COLO668 (cell line): ENCODE data around the gene KCNQ1.

ENCODE experiments used
- DNase-seq: peaks from one replicate; lab custom pipeline; 2025; ENCODE audit not compliant: unreplicated experiment; lab: John Stamatoyannopoulos, UW

The KCNQ1 gene

GRCh38 chr11:2409611-2410468 lies 35.0 kb upstream of the KCNQ1 start:
- no peak for DNase-seq

- DNase-seq: no peak
These were observed 34.2 kb upstream of the KCNQ1 start for GRCh38 chr11:2410616-2411015.

- no peak for DNase-seq
These were observed 33.1 kb upstream of the KCNQ1 start for GRCh38 chr11:2411446-2412305.

DNA sequence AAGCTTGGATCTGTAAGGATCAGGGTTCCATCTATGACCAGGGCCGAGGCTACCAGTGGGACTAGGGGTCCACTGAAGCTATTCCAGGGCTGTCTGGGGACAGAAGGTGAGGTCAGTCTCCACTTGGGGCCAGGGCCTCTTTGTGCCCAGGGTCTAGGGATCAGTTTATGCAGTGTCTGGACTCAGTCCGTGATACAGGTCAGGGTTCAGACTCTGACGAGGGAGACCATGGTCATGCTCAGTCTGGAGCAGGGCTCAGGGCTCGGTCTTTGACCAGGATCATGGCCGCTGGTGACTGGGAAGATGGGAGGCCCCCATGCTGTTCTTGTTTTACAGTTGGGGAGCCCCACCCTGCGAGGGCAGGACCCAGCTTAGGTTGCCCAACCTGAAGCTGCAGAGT lies 32.5 kb upstream of the KCNQ1 start:
- no peak for DNase-seq

GRCh38 chr11:2413742-2414579 lies 30.8 kb upstream of the KCNQ1 start:
- DNase-seq: no peak

DNA sequence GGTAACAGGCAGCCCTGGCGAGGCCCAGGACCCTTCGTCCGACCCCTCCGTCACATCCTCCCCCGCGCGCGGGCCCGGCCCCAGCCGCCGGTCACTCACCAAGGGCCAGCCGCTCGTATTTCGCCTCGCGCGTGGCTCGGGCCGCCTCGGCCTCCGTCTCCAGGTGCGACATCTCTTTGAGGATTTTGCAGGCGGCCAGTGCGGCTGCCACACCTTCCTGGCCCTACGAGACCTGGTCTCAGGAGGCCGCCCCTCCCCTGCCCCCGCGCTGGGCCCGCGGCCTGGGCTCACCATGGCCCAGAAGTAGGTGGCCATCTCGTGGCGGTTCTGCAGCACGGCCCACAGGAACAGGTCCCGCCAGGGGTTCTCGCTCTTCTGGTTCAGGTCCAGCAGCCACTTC lies 30.2 kb upstream of the KCNQ1 start:
- no peak for DNase-seq

DNA sequence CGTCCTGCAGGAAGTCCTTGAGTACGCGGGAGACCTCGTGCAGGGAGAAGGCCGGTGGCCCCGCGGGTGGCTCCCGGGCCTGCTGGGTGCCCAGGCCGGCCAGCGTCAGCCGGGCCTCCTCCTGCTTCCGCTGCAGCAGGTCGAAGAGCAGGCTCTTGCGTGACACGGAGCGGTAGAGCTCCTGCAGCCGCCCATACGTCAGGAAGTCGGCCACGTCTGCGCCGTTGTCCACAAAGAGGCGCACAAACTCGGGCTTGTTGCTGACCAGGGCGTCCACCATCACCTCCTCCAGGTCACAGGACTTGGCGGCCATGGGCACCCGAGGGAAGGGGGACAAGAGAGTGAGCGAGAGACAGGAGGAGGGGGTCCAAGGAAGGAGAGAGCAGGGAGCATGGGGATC lies 29.6 kb upstream of the KCNQ1 start:
- DNase-seq: no peak

- no peak for DNase-seq
These were observed 29.0 kb upstream of the KCNQ1 start for GRCh38 chr11:2415601-2416380.

DNA sequence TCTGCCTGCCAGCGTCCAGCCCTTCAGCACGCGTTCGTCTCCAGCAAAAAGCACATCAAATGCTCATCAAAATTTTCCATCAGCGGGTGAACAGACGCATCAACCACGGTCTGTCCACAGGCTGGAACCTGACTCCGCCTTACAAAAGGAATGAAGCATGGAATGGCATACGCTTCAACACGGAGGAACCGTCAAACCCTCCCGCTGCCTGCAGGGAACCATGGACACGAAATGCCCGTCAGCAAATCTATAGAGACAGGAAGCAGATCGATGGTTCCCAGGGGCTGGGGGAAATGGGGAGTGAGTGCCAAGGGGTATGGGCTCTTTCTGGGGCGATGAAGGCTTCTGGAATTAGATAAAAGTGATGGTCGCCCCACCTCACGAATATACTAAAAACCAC lies 28.0 kb upstream of the KCNQ1 start:
- DNase-seq: no peak

DNA sequence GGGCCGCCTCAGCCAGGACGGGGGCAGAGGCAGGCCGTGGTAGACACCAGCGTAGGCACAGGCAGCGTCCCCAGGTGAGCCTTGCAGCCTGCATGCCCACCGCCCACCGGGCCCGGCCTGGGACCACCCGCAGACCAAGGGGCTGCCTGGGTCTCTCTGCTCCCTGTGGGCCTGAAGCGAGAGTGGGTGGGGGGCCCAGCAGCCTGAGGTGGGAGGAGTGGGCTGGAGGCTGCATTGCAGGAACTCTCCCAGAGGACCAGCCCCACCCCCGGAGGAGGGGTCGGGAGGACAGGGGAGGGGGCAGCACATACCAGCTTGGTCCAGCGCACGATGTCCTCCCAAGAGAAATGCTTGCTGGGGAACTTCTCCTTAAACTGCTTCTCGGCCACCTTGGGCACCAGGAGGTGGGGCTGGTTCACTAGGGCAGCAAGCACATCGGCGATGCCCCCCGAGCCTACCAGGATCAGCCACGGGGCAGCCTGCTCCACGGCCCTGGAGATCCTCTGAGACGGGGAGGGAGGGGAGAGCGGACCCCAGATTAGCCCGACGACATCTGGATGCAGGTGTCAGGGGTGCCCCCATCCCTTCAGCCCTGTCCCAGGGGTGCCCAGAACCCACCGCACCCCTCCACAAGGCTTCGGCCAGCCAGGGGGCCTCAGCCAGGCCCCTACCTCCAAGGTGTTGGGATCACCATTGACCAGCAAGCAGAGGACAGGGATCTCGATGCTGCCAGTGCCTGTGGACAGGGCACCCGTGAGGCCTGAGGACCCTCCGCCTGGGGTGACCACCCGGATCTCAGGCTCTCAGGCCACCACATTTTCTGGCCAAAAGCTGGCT lies 26.7 kb upstream of the KCNQ1 start:
- no peak for DNase-seq

- DNase-seq: no peak
These were observed 26.0 kb upstream of the KCNQ1 start for GRCh38 chr11:2418693-2419360.

DNA sequence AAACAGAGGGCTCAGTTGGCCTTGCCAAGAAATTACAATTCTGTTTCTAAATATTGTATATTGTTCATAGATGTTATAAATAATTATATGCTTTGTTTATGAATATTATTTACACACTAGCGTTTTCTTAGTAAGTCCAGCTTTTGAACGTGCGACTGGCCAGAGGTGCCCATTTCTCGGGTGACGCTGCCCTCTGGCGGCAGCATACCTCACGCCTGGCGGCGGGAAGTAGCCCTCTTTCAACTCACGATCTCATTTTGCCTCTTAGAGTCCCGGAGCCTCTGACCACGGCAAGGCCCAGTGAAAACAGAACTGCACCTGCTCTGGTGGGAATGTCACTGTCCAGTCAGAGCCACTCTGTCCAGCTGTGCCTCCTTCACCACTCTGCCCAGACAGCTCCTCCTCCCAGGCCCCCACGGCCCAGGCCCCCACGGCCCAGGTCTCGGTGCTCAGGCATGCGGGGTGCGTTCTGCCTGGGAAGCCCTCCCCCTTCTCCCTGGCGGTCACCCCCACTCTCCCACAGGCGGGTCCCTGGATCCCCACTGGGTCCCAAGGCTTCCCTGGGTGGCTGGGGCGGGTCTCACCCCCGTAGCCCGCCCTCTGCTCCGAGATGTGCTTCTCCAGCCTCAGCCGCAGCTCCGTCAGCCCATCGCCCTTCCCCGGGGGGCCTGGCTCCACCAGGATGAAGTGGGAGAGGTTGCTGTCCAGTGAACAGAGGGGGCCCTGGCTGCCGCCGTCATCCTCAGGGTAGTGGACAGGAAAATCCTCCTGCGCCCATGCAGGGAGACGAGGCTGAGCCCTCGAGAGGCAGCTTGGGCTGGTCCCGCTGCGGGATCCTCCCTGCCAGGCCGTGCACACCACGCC lies 24.9 kb upstream of the KCNQ1 start:
- peak; percentile 66 for DNase-seq

GRCh38 chr11:2420502-2421225 lies 24.1 kb upstream of the KCNQ1 start:
- peak; percentile 73 for DNase-seq

DNA sequence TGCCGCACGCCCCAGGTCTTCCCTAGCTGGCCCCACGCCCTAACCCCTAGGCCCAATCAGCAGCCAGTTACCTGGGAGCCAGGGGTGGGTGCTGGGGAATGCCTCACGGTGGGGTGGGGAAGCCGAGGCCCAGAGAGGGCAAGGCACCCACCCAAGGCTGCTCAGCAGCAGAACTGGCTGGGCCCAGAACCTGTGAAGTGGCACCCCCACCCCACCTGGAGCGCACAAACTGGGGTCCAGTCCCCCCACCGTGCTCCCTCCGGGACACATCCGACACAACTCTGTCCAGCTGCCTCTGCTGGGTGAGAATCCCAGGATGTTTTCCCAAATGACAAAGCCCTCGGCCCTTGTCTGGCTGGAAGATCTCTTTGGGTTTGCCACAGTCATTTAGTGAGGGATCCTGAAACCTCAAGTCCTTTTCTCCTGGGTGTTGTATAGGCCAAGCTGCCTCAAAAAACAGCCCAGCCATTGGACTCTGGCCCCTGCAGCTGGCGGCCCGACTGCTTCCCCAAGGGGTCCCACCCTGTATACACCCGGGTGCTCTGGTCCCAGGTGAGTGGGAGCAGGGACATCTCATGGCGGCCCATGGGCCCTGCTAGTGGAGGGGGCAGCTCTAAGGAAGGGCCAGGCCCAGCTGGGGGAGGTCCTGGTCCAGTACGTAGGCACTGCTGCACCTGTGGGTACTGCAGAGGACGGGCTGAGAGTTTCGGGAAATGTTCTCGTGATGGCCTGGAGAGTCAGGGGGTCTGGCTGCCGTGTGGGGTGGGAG lies 23.4 kb upstream of the KCNQ1 start:
- no peak for DNase-seq

- no peak for DNase-seq
These were observed 22.8 kb upstream of the KCNQ1 start for GRCh38 chr11:2421996-2422395.

GRCh38 chr11:2422461-2423156 lies 22.2 kb upstream of the KCNQ1 start:
- DNase-seq: no peak
